Frontal cortex (tissue), 4 donors: ENCODE measurements around the gene UBTD1. TPM values are rescaled to one million over a fixed set of nuclear protein-coding genes. Genes with fewer than 3 reads are reported as not detected.

Experiments used
- DNase-seq, 2 donors: peaks; one replicate each; pipeline ENCODE4 v3.0.0; 2012; ENCODE audit warnings: low spot score in 2 of 2
- FAIRE-seq: peaks from 2 replicates; lab custom pipeline; 2012; peaks lifted over from hg19 to GRCh38; lab: Jason Lieb, UNC
- total RNA-seq: library from RNA; depleted of rRNA; stranded (reverse); fragments of >200 nt; gene quantifications from one replicate; pipeline ENCODE4 v1.2.3, GENCODE V29; 2014
- donor health status: control.
- donor health status: control.
- donor health status: control.

Gene UBTD1
- total RNA-seq, 1 donor from 2014 or later, result 1.6 TPM

DNA sequence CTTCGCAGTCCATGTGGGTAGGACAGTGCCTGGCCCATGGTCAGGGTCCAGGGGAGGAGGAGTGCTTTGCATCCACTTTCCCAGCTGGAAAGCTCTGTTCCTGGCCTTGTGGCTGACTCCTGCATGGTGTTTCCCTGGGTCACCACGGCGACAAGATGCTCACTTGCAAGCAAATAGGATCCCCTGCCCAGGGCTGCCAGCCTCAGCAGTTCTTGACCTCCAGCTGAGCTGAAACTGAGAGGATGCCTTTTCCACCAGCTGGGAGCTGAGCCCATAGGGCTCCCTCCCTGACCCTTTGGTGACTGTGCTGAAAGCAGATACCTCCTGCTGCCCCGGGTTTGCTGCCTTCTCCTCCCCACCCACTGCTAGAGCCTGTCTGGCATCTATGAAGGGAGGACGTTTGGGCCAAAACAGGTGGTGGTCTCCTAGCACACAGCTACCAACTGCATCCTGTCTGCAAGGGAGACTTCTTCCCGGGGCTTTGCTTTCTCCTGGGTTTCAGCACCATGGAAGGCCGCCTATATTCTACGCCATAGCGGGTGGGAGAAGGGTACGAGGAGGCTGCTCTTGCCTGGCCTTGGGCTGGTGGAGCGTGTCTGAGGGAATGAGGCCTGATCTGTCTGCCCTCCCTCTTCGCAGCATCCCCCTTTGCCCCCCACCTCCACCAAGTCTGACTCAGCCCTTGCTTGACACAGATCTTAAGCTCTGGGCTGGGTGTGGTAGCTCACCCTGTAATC lies 34.4 kb downstream of the UBTD1 start:
- no peak for FAIRE-seq
- DNase-seq, result peak in 1 of 2 donors; percentile 46

DNA sequence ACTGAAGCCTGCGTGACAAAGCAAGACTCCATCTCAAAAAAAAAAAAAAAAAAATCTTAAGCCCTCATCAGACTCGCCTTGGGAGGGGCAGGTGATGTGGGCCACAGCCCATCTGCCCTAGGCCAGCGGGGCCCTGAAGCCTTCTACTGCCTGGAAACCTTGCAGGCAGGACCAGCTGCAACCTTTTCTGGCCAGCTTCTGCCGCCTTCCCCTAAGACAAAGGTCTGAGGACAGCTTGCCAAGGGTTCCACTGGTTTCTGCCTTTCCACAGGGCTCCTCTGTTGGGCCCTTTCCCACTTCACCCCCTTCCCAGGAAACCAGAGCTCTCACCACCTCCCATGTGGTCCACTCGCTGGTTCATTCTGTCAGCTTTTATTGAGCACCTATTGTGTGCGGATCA lies 35.2 kb downstream of the UBTD1 start:
- no peak for FAIRE-seq
- DNase-seq, result no peak

DNA sequence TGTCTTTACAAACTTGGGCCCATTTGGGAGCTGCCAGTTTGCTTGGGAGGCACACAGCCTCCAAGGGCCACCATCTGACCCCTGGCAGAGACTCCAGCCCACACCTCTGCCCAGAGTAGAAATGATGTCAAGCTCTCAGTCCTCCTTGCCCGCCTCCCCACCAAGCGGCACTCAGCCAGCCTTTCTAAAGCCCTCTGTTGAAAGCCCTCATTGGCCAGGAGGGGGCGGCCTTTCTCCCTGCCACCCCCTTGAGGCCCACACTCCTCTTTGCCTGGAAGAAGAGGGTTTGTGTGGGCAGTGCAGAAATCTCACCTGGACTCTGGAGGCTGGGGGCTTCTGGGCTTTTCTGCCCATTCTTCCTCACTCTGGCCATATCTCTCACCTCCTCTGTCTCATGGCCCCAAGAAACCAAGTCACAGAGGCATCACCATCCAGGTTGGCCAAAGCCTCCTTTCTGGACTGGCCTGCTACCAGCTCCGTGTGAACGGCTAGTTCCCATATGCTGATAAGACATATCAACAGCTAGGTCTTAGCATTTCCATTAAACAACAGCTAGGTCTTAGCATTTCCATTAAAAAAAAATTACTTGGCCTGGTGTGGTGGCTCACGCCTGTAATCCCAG lies 36.1 kb downstream of the UBTD1 start:
- no peak for FAIRE-seq
- DNase-seq, result peak; percentile 44

DNA sequence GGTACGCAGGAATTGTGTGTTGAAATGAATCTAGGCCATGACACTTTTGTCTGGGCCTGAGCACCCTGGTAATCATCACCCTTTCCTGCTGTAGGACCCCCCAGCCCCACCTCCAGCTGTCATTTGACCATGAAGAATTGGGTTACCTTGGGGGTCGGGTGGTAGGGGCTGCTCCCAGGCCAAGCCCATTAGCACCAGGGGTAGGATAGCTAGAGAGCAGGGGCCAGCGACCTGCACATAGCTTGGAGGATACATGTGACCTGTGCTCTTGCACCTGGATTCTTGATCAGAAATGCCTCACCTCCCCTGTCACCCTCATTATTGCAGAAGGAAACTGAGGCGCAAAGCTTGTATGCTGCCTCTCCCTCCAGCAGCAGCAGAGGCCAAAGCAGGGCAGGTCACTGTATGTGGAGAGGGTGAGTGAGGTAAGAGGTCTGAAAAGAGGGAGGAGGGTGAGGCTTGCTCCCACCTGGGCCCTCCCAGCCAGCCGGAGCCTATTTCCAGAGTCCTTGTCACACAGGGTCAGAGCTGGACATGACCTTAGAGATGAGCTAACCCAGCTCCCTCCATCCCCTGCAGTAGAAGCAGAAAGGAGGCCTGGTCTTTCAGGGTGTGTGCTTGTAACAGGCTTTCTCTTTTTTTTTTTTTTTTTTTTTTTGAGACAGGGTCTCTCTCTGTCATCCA lies 38.6 kb downstream of the UBTD1 start:
- FAIRE-seq, result no peak

DNA sequence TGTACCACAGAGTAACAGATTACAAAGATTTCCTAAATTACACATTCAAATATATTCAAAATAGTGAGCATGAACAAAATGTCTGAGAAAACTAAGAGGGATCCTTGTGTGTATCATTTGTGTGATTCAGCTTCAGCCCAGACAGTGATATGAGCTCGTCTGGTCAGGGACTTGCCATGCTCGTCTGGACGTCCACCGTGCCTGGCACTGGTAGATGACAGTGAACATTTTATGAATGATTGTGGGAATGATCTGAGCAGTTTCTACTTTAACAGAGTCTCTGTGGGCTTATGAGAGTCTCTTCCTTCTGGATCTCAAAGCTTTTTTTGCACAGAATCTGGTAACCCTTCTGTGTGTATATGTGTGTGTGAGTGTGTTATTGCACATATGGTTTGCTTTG lies 39.7 kb downstream of the UBTD1 start:
- FAIRE-seq, result no peak
- no peak for DNase-seq

More for the DNA sequence above, 38.6 kb downstream of the UBTD1 start:
- no peak for DNase-seq

DNA sequence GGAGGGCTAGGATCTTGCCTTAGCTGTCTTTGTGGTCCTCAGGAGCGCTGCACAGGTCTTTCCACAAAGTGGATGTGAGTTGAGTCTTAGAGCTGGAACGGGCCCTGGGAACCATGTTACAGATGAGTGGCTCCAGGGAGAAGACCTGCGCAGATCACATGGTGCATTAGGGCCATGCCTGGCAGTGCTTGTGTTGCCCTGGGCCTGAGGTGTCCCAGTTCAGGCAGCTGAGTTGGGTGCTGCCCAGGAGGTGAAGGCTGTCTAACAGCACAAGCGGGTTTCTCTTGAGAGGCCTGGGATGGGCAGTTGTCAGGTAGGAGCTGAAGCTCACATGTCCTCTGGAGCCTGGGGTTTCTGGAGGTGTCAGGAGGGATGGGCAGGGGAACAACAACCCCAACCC lies 40.1 kb downstream of the UBTD1 start:
- FAIRE-seq (no peak), DNase-seq (no peak)

DNA sequence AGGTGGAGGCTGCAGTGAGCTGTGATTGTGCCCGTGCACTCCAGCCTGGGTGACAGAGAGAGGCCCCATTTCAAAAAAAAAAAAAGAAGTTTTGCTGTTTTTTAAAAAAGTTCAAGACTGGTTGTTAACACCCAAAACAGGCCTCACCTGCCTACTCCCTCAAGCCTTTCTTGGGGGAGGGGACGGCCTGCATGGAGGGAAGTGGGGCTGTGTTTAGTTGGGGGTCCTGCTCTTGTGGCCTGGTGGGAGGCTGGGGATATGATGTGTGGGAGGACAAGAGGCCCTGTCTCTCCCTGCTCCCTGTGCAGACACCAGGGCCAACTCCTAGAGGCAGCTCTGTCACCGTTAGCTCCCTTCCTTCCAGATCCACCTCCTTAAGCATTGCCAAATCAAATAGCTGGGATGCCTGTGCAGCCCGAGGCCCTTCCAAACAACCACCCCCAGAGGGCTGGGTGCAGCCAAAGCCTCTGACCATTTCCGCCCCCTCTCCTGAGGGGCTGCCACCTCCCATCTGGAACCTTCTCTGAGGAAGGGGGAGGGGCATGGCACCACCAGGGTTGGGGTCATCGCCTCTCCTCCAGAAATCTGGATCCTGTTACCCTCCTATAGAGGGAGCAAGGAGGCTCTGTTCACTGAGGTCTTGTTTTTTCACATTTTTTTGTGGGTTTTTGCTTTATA lies 40.9 kb downstream of the UBTD1 start:
- DNase-seq (no peak), FAIRE-seq (no peak)

DNA sequence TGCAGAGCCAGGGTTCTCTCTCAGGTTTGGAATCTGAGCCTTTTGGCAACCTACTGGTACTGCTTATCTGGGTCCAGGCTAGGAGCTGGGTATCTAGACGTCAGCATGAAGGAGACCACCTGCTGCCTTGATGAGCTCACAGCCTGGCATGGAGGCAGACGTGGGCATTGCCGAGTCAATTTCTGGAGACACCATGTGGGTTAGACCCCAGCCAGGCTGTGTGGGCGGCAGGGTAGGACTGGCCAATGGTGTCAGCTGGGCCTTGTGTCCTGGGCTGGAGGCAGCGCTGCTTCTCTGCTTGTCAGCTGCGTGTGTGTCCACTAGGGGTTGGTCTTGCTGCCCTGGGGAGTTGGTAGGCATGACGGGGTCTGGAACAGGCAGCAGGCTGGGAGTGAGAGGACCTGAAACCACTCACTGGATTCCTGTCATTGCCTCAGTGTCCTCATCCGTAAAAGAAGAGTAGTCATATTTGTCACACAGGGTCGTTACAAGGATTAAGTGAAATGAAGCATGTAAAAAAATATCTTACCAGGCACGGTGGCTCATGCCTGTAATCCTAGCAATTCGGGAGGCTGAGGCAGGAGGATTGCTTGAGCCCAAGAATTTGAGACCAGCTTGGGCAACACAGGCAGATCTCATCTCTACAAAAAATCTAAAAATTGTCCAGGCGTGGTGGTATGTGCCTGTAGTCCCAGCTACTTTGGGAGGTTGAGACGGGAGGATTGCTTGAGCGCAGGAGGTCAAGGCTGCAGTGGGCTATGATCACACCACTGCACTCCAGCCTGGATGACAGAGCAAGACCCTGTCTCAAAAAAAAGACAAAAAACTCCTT lies 42.2 kb downstream of the UBTD1 start:
- FAIRE-seq (no peak), DNase-seq (no peak)

DNA sequence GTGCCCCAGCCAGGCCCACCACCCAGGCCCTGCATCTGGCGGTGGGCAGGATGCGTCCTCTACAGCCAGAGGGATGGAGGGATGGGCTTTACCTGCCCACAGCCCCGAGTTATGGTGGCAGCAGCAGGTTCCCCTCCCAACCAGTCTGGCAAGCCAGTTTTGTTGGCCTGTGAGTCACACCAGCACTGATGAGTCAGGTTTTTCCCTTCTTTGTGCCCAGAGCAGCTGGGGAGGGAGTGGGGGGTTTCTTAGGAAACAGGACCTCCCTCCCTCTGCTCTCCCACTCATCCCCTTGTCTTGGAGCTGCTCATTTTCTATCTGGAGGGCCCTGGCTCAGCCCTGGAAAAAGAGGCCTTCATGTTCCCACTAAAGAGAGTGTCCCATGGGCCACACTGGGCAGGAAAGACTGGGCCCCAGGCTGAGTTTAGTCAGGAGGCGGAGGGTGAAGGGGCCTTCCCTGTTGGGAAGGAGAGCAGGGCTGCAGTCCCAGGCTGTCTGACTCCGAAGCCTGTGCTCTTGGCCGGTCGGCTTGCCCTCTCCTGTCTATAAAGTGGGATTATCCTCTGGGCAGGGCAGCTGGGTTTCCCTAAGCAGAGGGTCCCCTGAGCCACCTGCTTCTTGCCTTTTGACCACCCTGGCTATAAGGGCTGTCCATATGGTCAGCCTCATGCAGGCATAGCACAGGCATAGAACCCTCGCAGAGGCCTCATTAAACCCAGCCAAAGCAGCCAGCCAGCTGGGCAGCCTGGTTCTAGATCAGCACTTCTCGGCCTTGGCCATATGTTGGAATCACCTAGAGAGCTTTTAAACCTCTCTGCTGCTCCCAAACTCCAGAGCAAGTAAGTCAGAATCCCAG lies 43.7 kb downstream of the UBTD1 start:
- no peak for FAIRE-seq
- peak in 1 of 2 donors; percentile 56 for DNase-seq

DNA sequence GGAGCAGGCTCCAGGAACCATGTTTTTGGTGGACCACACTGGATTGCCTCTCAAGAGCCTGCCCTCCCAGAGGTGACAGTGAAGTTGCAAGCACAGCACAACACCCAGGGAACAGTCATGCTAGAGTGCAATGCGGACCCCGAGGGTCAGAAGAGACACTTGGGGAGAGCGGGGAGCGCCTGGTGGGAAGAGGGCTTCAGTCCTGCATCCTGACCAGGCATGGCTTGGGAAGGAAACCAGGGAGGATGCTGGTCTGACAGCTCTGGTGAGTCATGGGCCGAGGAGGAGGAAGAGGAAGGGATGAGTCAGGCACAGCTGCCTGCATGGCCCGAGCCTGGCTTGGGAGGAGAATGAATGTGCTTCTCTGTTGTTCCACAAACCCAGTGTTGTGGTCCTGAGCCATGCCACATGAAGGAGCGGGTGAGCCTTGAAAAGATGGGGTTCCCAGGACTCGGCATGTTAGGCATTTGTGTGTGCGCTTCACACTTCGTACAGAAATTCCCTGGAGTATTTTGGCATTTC lies 44.4 kb downstream of the UBTD1 start:
- DNase-seq (peak; percentile 68 to 87), FAIRE-seq (no peak)

DNA sequence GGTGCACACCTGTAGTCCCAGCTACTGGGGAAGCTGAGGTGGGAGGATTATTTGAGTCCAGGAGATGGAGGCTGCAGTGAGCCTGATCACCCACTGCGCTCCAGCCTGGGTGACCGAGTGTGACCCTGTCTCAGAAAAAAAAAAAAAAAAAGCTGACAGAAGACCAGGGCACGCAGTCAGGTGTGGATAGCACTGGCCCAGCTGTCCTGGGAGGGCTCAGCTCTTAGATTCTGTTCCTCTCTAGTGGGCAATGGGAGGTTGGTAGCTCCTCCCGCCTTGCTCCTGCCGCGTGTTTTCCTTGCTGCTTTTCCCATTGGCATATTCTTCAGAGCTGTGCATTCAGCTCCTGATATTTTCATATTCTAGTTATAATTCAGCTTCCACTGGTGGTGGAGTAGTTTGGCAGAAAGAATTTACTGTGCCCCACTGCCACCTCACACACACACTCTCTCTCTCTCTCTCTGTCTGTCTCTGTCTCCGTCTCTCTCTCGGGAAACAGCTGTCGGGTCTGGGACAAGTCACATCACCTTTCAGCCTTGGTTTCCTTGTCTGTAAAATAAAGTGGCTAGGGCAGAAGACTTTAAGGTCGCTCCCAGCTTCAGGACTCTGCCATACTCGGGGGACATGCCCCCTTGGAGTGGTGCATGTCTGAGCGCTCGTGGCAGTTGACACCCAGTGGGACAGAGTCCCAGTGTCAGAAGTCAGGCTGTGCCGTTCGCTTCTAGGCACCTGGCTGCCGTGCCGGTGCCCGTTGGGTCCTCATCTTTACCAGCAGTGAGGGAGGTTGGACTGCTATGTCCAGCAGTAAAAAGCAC lies 47.9 kb downstream of the UBTD1 start:
- DNase-seq (no peak), FAIRE-seq (no peak)

DNA sequence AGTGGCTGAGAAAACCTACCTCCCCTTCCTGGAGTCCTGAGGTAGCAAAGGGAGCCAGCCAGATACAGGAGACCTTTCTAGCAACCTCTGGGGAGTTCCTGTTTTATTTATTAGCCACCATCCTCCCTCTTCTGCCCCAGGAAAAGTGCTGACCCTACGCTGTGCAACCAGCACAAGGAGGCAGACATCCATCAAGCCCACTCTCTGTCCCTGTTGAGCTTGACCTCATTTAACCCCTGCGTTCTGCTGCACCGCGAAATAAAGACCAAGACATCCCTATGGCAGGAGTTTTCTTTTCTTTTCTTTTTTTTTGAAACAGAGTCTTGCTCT lies 48.5 kb downstream of the UBTD1 start:
- no peak for FAIRE-seq
- DNase-seq, result no peak

DNA sequence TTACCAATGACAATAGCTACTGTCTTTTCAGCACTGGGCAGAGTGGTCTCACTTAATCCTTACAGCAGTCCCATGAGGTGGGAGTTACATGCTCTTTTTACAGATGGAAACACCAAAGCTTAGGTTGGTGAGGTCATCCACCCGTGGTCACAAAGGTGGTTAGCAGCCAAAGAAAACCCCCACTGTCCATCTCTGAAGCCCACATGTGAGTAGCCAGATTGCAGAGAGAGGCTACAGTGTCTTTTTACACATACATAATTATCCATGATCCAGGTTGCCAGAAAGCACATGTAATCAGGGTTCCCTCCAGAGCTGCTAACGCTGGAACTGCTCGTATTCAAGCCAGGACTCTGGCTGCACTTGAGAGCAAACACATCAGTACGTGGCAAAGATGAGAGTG lies 49.2 kb downstream of the UBTD1 start:
- DNase-seq (no peak), FAIRE-seq (no peak)

DNA sequence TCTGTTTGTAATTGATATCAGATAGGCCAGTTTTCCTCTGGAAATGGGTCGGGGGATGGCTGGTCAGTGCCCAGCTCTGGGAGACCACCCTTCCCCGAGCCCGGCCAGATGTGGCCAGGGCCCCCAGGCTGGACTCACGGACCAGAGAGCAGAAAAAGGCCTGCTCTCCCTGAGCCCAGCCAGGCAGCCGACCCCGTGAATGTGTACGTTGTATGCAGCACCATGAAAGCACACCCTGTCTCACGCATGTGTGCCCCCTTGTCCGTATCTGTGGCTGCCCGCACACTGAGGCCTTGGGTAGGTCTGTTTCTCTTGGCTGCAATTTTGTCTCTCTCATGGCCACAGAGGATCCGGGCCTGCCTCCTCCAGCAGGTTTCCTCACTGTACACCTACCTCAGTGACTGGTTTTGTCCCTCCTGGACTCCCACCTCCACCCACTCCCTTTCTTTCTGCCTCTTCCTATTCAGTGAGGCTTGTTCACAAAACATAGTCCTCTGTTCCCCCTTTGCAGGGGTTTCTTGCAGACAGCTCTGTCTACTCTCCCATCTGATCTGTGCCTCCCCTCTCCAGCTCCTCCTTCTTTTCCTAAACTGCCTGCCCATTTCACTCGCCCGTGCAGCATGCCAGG lies 50.2 kb downstream of the UBTD1 start:
- FAIRE-seq, result no peak
- DNase-seq, result no peak

DNA sequence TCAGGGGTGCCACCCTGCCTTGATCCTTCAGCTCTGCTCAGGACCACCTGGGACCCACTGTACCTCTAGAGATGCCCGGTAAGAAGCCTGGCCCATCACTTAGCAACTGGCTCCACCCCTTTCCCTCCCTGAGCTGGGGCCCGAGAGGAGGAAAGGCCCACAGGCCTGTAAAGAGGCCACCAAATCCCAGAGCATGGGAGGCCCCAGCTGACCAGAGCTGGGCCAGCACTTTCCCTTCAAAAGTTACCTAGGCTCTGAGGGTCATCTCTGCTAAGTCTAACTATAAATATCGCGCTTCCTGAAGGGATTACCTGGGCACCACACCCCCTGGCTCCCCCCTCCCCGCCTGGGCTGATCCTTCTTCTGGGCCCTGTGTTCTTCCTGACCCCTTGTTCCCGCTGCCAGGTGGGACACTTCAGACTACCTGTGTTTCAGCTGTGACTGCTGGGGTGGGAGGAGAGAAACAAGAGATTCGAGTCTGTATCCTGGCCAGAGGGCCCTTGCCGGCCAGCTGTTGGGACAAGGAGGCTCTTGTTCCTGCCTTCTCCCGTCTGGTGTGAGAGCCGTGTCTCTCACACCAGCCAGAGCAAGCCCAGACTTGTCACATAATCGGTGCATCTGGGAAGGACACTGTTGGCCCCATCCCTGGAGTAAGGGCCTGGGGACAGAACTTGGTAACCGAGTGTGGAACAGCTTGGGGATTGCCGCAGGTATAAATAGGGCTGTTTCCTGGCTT lies 51.0 kb downstream of the UBTD1 start:
- no peak for DNase-seq
- FAIRE-seq, result no peak

DNA sequence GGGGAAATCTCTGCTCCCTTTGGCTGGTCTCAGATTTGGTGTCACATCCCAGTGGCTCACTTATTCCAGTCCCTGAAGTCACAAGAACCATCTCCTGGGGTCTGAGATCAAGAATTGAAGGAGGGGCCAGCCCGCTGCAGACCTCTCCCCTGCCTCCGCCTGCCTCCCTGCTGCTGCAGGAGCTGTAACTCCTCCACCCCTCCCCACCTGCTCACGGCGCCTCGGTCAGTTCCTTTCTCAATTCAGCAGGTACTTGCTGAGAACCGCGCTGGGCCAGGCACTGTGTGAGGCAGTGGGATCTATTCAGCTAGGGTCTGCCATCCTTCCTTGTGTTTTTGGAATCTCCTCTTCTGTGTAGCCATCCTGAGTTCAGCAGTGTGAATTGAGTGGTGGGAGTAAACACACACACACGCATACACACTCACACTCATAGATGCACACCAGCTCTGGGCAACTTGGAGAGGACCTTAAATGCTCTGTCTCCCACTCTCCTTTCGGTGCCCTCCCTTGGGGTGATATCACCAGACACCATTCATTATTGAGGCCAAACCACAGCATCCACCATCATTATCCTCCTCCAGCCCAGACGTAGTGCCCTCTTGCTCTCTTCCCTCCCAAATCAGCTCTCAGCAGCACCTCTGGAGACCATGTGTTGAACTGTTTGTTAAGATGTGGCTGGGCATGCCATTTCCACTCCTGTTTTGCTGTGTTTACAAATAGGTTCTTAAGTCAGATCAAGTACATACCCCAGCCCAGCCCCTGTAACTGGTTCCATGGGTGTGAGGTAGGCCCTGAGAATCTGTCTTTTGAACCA lies 51.8 kb downstream of the UBTD1 start:
- DNase-seq (no peak), FAIRE-seq (no peak)
